Measurements from ENCODE around the gene SRRM1. TPM values are rescaled to one million over a fixed set of nuclear protein-coding genes. Genes with fewer than 3 reads are reported as not detected.

The SRRM1 gene
- total RNA-seq: 39.1 TPM

- DNase-seq: peak; percentile 100
These were observed at the start of gene SRRM1 for GRCh38 chr1:24642481-24643362. Gene SRRM1 (plus strand): TSS chr1:24643302. CDS start chr1:24643327, 25 bp downstream.

- DNase-seq: no peak
These were observed 48.8 kb upstream of the SRRM1 start for GRCh38 chr1:24594328-24594598.

- no peak for DNase-seq
These were observed 46.7 kb upstream of the SRRM1 start for GRCh38 chr1:24596401-24596880.

GRCh38 chr1:24599265-24599664 is 43.8 kb upstream of the SRRM1 start:
- DNase-seq: no peak

GRCh38 chr1:24600551-24600950 is 42.6 kb upstream of the SRRM1 start:
- no peak for DNase-seq

- no peak for DNase-seq
These were observed 37.4 kb upstream of the SRRM1 start for GRCh38 chr1:24605534-24606295.

- DNase-seq: no peak
These were observed 36.9 kb upstream of the SRRM1 start for GRCh38 chr1:24606296-24606605.

GRCh38 chr1:24606621-24607020 is 36.5 kb upstream of the SRRM1 start:
- DNase-seq: no peak

GRCh38 chr1:24609949-24610517 is 33.1 kb upstream of the SRRM1 start:
- no peak for DNase-seq

GRCh38 chr1:24619376-24619775 is 23.7 kb upstream of the SRRM1 start:
- DNase-seq: peak; percentile 7

- DNase-seq: no peak
These were observed 22.4 kb upstream of the SRRM1 start for GRCh38 chr1:24620678-24621077.

- DNase-seq: no peak
These were observed 22.0 kb upstream of the SRRM1 start for GRCh38 chr1:24621121-24621520.

- DNase-seq: no peak
These were observed 20.9 kb upstream of the SRRM1 start for GRCh38 chr1:24622218-24622617.

GRCh38 chr1:24632832-24633175 is 10.3 kb upstream of the SRRM1 start:
- no peak for DNase-seq

- DNase-seq: no peak
These were observed 7.8 kb upstream of the SRRM1 start for GRCh38 chr1:24635195-24635843.

GRCh38 chr1:24636661-24637357 is 6.3 kb upstream of the SRRM1 start:
- no peak for DNase-seq

GRCh38 chr1:24639094-24639493 is 4.0 kb upstream of the SRRM1 start:
- no peak for DNase-seq

- DNase-seq: no peak
These were observed 3.2 kb upstream of the SRRM1 start for GRCh38 chr1:24639881-24640280.

GRCh38 chr1:24640288-24640687 is 2.8 kb upstream of the SRRM1 start:
- DNase-seq: no peak

GRCh38 chr1:24641646-24642151 is 1.4 kb upstream of the SRRM1 start:
- peak; percentile 8 for DNase-seq

GRCh38 chr1:24643363-24644099 is 429 bp downstream of the SRRM1 start:
- DNase-seq: no peak

- peak; percentile 17 for DNase-seq
These were observed 940 bp downstream of the SRRM1 start for GRCh38 chr1:24644100-24644384.

Data from occipital lobe (tissue), 2 donors.